K562 (cell line): Measurements from ENCODE around the gene CELA1.

Source experiments
- CTCF ChIP-seq, 3 experiments: IDR thresholded peaks in 2 of 3; conservative IDR thresholded peaks in 1 of 3; 2 replicates each; pipeline ENCODE4 v1.5.1; 2011 to 2012; ENCODE audit warnings: low read length in 3 of 3, mild to moderate bottlenecking in 3 of 3, control low read depth in 2 of 3, improper control_type of control experiment in 1 of 3, inconsistent platforms in 1 of 3, low read depth in 1 of 3, mixed read lengths in 1 of 3, moderate library complexity in 1 of 3; ENCODE audit not compliant: insufficient read depth in 2 of 3
- HMG20A ChIP-seq: fragments of 450-650 bp; formaldehyde crosslinking; conservative IDR thresholded peaks from 2 replicates; pipeline ENCODE4 v1.4.0; 2020; ENCODE audit warnings: mild to moderate bottlenecking, mixed read lengths
- NCOA4 ChIP-seq: fragments of 450-650 bp; IDR thresholded peaks from 2 replicates; pipeline ENCODE4 v1.6.1; 2018; ENCODE audit warnings: mild to moderate bottlenecking; ENCODE audit not compliant: partially characterized antibody
- POLR2AphosphoS5 ChIP-seq: IDR thresholded peaks from 2 replicates; pipeline ENCODE4 v1.6.1; 2011; ENCODE audit warnings: mild to moderate bottlenecking, low read depth, low read length, moderate library complexity; ENCODE audit not compliant: control insufficient read depth, insufficient read depth
- STAT5B ChIP-seq: fragments of 250-450 bp; sonication (Bioruptor Pico); IDR thresholded peaks from 2 replicates; pipeline ENCODE4 v1.8.0; 2021; ENCODE audit warnings: mild to moderate bottlenecking, inconsistent platforms
- ZNF277 ChIP-seq: fragments of 250-450 bp; sonication (Bioruptor Pico); IDR thresholded peaks from 2 replicates; pipeline ENCODE4 v1.8.0; 2022; ENCODE audit warnings: inconsistent platforms, mild to moderate bottlenecking, moderate library complexity, borderline replicate concordance

GRCh38 chr12:51390891-51391282, 44.4 kb upstream of the CELA1 start:
- TF ChIP-seq ZNF277 (CRISPR knock-in tag) (no peak), POLR2AphosphoS5 (no peak), CTCF (IDR thresholded peaks at IDR 0.05 in 2 of 3, conservative IDR thresholded peaks at IDR 0.05 in 1 of 3; ENCODE audit: insufficient read depth in 2 of 3, low read depth in 1 of 3, low read length in 3 of 3) (no peak), NCOA4 (no peak), HMG20A (no peak), STAT5B (no peak)
